T-helper 2 cell treated with Interferon-gamma antibody and Interleukin-4, amounts not matched to agents 5 μg/mL and 100 μg/mL, for 36 hours (primary cell): Measurements from ENCODE around the gene TICAM2.
A peak's percentile ranks its signal among the peaks of the same experiment; 100 is the strongest.
"Not testable (repeated sequence)": the region's sequence is repeated elsewhere in the genome, so short reads cannot be mapped to it uniquely, and the experiment has no call there.

Source experiments
- DNase-seq: peaks from one replicate; pipeline ENCODE4 v3.0.0; 2021; ENCODE audit warnings: low spot score
- H3K27ac Mint-ChIP-seq: one replicate; pipeline ENCODE4 v1.8.0; 2021; ENCODE audit warnings: mild to moderate bottlenecking, mixed read lengths
- H3K27me3 Mint-ChIP-seq: one replicate; pipeline ENCODE4 v1.8.0; 2021; ENCODE audit warnings: low read depth, mixed read lengths
- H3K36me3 Mint-ChIP-seq: one replicate; pipeline ENCODE4 v1.8.0; 2021; ENCODE audit warnings: low read depth, mixed read lengths
- H3K4me1 Mint-ChIP-seq: one replicate; pipeline ENCODE4 v1.8.0; 2021; ENCODE audit warnings: low read depth, mixed read lengths
- H3K4me3 Mint-ChIP-seq: one replicate; pipeline ENCODE4 v1.8.0; 2022; ENCODE audit warnings: mild to moderate bottlenecking, moderate library complexity, mixed read lengths
- H3K9me3 Mint-ChIP-seq: one replicate; pipeline ENCODE4 v1.8.0; 2021; ENCODE audit warnings: mixed read lengths

Gene TICAM2

GRCh38 chr5:115601701-115602590, at the start of gene TICAM2:
Gene TICAM2, minus strand, starts transcription at chr5:115602479. Its CDS starts 21,223 bp downstream, at chr5:115581256.
- peak within 1 kb of the TSS; percentile 46 for H3K27ac Mint-ChIP-seq

GRCh38 chr5:115649541-115649940, 47.3 kb upstream of the TICAM2 start:
- H3K36me3 Mint-ChIP-seq, result no peaks in the 10 kb centered on the region
- peaks cover 27% of the 10 kb centered on the region for H3K27me3 Mint-ChIP-seq
- no peak overlapping the region for H3K27ac Mint-ChIP-seq
- no peaks in the 10 kb centered on the region for H3K9me3 Mint-ChIP-seq
- no peak overlapping the region for H3K4me3 Mint-ChIP-seq
- H3K4me1 Mint-ChIP-seq, result no peaks in the 10 kb centered on the region
- DNase-seq, result no peak

More at GRCh38 chr5:115601701-115602590, at the start of gene TICAM2:
- Mint-ChIP-seq H3K36me3 (peaks cover 18% of the 10 kb centered on the region), H3K4me3 (peak within 1 kb of the TSS; percentile 64), H3K27me3 (peaks cover 3% of the 10 kb centered on the region), H3K4me1 (peaks cover 12% of the 10 kb centered on the region), H3K9me3 (no peaks in the 10 kb centered on the region)
- peak; percentile 67 for DNase-seq

DNA sequence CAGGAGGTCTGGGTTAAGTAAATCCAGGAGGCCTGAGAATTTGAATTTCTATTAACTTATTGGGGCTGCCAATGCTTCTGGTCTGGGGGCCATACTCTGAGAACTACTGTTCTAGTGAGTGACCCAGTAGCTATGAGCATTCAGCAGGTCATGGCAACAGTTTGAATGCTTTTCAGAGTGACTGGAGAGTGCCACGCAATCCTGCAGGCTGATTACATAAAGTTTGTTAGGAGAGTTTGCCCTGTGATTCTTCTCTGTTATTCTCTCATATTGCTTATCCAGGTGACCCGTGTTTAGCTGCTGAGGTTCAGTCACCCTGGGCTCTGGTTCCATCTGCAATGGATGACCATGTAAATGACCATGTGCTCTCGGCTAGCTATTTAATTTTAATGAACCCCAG, 45.8 kb upstream of the TICAM2 start:
- no peaks in the 10 kb centered on the region for H3K4me1 Mint-ChIP-seq
- H3K4me3 Mint-ChIP-seq, result no peak overlapping the region
- H3K27ac Mint-ChIP-seq, result no peak overlapping the region
- H3K27me3 Mint-ChIP-seq, result peaks cover 41% of the 10 kb centered on the region
- DNase-seq, result no peak
- no peaks in the 10 kb centered on the region for H3K36me3 Mint-ChIP-seq
- no peaks in the 10 kb centered on the region for H3K9me3 Mint-ChIP-seq

GRCh38 chr5:115645386-115645785, 43.1 kb upstream of the TICAM2 start:
- not testable (repeated sequence) for H3K27ac Mint-ChIP-seq, DNase-seq, H3K4me1 Mint-ChIP-seq, H3K36me3 Mint-ChIP-seq, H3K9me3 Mint-ChIP-seq, H3K4me3 Mint-ChIP-seq
- peaks cover 57% of the 10 kb centered on the region for H3K27me3 Mint-ChIP-seq

GRCh38 chr5:115644046-115644445, 41.8 kb upstream of the TICAM2 start:
- Mint-ChIP-seq H3K9me3 (no peaks in the 10 kb centered on the region), H3K4me3 (no peak overlapping the region), H3K27ac (no peak overlapping the region), H3K36me3 (no peaks in the 10 kb centered on the region), H3K27me3 (peaks cover 67% of the 10 kb centered on the region), H3K4me1 (no peaks in the 10 kb centered on the region)
- no peak for DNase-seq

DNA sequence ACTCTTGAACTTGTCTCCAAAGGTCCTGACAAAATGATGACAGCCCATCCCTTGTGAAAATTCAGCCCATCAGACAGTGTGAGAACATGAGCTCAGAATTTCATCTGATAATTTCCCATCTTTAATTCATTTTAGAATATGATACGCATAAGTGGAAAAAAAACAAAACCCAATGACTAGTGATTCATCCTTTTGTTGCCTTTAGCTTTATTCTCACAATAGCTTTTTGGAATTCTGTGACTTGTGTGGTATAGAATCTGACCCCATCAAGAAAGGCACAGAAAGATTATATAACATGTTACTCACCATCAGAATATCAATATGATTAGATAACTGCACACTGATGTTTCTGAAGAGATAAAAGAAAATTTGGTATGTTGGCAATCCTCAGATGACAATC, 39.7 kb upstream of the TICAM2 start:
- H3K4me1 Mint-ChIP-seq, result peaks cover 11% of the 10 kb centered on the region
- no peak overlapping the region for H3K4me3 Mint-ChIP-seq
- H3K9me3 Mint-ChIP-seq, result no peaks in the 10 kb centered on the region
- H3K27ac Mint-ChIP-seq, result no peak overlapping the region
- peaks cover 81% of the 10 kb centered on the region for H3K27me3 Mint-ChIP-seq
- H3K36me3 Mint-ChIP-seq, result no peaks in the 10 kb centered on the region
- no peak for DNase-seq

DNA sequence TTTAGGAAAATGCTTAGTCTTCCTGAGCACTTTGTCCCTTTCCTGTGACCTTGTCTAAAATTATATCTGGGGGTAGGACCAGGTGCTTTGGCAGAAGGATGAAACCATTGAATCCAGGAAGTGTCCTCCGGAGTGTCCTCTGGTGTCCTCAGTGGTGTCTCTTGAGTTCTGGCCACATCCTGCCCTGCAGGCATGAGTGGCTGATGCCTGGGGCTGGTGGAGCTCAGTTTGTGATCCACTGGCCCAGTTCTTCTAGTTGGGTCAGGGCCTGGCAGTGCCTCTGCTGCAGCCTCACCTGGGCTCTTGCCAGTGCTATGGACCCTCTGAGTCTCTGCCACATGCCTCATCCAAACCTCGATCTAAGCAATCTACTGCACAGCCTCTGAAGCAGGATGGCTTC, 38.0 kb upstream of the TICAM2 start:
- Mint-ChIP-seq H3K9me3 (no peaks in the 10 kb centered on the region), H3K27ac (no peak overlapping the region), H3K36me3 (no peaks in the 10 kb centered on the region), H3K4me3 (no peak overlapping the region), H3K4me1 (peaks cover 19% of the 10 kb centered on the region), H3K27me3 (peaks cover 83% of the 10 kb centered on the region)
- DNase-seq, result no peak

GRCh38 chr5:115639377-115639776, 37.1 kb upstream of the TICAM2 start:
- H3K27ac Mint-ChIP-seq, result no peak overlapping the region
- no peak for DNase-seq
- H3K27me3 Mint-ChIP-seq, result peaks cover 75% of the 10 kb centered on the region
- no peak overlapping the region for H3K4me3 Mint-ChIP-seq
- peaks cover 22% of the 10 kb centered on the region for H3K4me1 Mint-ChIP-seq
- no peaks in the 10 kb centered on the region for H3K36me3 Mint-ChIP-seq
- H3K9me3 Mint-ChIP-seq, result no peaks in the 10 kb centered on the region

DNA sequence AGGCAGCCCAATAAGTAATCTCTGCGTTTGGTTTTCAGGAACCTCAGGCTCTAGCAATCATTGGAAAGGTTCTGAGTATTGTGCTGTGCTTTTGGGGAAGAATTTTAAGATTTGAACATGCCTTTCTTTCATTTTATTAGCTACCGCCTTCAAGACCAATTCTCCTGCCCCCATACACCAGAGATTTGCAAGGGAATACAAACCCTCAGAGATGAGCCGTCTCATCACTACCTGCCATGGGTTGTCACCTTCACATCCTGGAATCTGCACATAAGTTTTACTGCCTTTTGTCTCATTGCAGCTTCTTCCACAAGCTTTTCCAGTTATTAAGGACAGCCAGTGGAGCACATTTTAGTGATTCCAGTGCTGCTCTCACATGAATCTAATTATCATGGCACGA, 35.2 kb upstream of the TICAM2 start:
- DNase-seq, result no peak
- Mint-ChIP-seq H3K27ac (no peak overlapping the region), H3K4me3 (no peak overlapping the region), H3K4me1 (peaks cover 35% of the 10 kb centered on the region), H3K36me3 (no peaks in the 10 kb centered on the region), H3K27me3 (peaks cover 72% of the 10 kb centered on the region), H3K9me3 (no peaks in the 10 kb centered on the region)

- Mint-ChIP-seq H3K36me3 (no peaks in the 10 kb centered on the region), H3K27ac (no peak overlapping the region), H3K4me3 (no peak overlapping the region), H3K27me3 (peaks cover 70% of the 10 kb centered on the region), H3K9me3 (no peaks in the 10 kb centered on the region), H3K4me1 (peaks cover 35% of the 10 kb centered on the region)
- no peak for DNase-seq
Measured at GRCh38 chr5:115636008-115636407, 33.7 kb upstream of the TICAM2 start.

DNA sequence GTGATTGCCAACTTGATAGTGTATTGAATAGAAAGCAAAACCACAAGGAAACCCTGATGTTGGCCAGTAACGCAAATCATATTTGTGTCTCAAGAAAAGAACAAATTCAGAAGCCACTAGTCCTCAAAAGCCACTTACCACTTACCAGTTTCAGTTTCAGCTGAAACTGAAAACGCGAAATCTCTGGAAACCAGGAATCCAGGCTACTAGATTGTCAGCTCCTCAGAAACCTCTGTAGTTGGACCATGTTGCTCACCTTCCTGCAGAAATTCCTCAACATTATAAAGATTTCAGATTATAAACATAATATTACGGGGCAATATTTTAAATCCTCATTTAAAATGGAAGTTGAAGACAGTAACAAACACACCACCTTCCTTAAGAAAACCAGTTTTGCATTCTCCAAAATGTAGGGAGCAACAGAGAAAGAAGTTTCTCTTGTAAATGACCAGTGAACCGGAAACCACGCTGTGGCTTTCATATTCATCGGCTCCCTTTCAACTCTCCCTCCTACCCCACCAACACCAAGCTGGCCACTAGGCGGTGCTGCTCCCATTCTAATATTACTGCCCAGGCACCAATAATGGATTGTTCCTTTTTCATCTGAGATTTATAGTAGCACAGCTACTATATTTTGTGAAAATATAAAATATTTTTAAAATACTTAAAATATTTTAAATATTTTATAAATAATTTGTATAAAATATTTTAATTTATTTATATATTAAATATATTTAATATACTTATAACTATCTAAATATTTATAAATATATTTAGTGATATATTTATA, 32.3 kb upstream of the TICAM2 start:
- peak; percentile 73 for DNase-seq
- Mint-ChIP-seq H3K9me3 (no peaks in the 10 kb centered on the region), H3K4me1 (peaks cover 35% of the 10 kb centered on the region), H3K27ac (peak overlapping the region; percentile 62), H3K27me3 (peaks cover 60% of the 10 kb centered on the region), H3K36me3 (no peaks in the 10 kb centered on the region), H3K4me3 (peak overlapping the region; percentile 74)

- no peak for DNase-seq
- Mint-ChIP-seq H3K9me3 (no peaks in the 10 kb centered on the region), H3K27me3 (peaks cover 26% of the 10 kb centered on the region), H3K4me1 (peaks cover 20% of the 10 kb centered on the region), H3K27ac (no peak overlapping the region), H3K36me3 (no peaks in the 10 kb centered on the region), H3K4me3 (no peak overlapping the region)
Measured at GRCh38 chr5:115629903-115630302, 27.6 kb upstream of the TICAM2 start.

GRCh38 chr5:115627295-115627865, 25.1 kb upstream of the TICAM2 start:
- peaks cover 15% of the 10 kb centered on the region for H3K27me3 Mint-ChIP-seq
- peaks cover 4% of the 10 kb centered on the region for H3K36me3 Mint-ChIP-seq
- no peaks in the 10 kb centered on the region for H3K9me3 Mint-ChIP-seq
- DNase-seq, result no peak
- no peak overlapping the region for H3K27ac Mint-ChIP-seq
- H3K4me1 Mint-ChIP-seq, result peaks cover 11% of the 10 kb centered on the region
- H3K4me3 Mint-ChIP-seq, result no peak overlapping the region

DNA sequence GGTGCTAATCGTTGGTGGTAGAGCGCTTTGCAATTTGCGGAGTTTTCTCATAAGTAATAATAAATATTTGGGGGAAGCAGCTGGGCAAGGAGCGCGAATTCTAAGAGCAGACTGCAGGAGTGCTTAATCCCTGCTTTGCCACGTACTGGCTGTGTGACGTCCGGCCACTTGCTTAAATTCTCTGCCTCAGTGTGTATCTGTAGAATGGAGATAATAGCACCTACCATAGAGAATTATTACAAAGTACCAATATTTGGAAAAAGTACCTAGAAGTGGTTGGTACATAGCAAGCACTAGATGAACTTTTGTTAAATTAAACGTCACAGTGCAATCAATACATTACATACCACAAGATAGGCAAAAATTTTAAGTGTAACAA, 24.2 kb upstream of the TICAM2 start:
- H3K4me1 Mint-ChIP-seq, result peaks cover 16% of the 10 kb centered on the region
- peaks cover 7% of the 10 kb centered on the region for H3K27me3 Mint-ChIP-seq
- peak overlapping the region; percentile 96 for H3K27ac Mint-ChIP-seq
- H3K9me3 Mint-ChIP-seq, result no peaks in the 10 kb centered on the region
- H3K36me3 Mint-ChIP-seq, result peaks cover 9% of the 10 kb centered on the region
- peak overlapping the region; percentile 95 for H3K4me3 Mint-ChIP-seq
- DNase-seq, result no peak
